Lung (tissue), 12 donors: Measurements from ENCODE around the gene SPATA32. TPM values are rescaled to one million over a fixed set of nuclear protein-coding genes. Genes with fewer than 3 reads are reported as not detected.

Source experiments
- ATAC-seq: fragments of 200-7000 bp; cut with Tn5 transposase; one replicate; pipeline ENCODE4 v1.9.1; 2020; ENCODE audit warnings: moderate number of reproducible peaks; ENCODE audit not compliant: insufficient read depth, low FRiP score
- DNase-seq, 3 donors: peaks; one replicate each; pipeline ENCODE4 v3.0.0-alpha.2; 2013 to 2017
- H3K27ac ChIP-seq, 2 donors: one replicate each; pipeline ENCODE4 v1.5.1; 2013; ENCODE audit warnings: mild to moderate bottlenecking in 2 of 2, moderate library complexity in 2 of 2, control low read depth in 1 of 2, inconsistent platforms in 1 of 2, low read depth in 1 of 2, low read length in 1 of 2
- H3K27me3 ChIP-seq, 3 donors: one replicate each; pipeline ENCODE4 v1.5.1; 2013; ENCODE audit warnings: low read length in 2 of 3; ENCODE audit not compliant: control insufficient read depth in 3 of 3, insufficient read depth in 3 of 3
- H3K36me3 ChIP-seq, 4 donors: one replicate each; pipeline ENCODE4 v1.5.1; 2013; ENCODE audit warnings: low read length in 4 of 4, mild to moderate bottlenecking in 1 of 4, moderate library complexity in 1 of 4; ENCODE audit not compliant: control insufficient read depth in 4 of 4, insufficient read depth in 4 of 4
- H3K4me1 ChIP-seq, 5 donors: one replicate each; pipeline ENCODE4 v1.5.1; 2013; ENCODE audit warnings: low read length in 5 of 5, mild to moderate bottlenecking in 2 of 5, moderate library complexity in 1 of 5; ENCODE audit not compliant: control insufficient read depth in 5 of 5, insufficient read depth in 5 of 5
- H3K4me3 ChIP-seq: one replicate; pipeline ENCODE4 v1.5.1; 2013; ENCODE audit warnings: mild to moderate bottlenecking, control low read depth, moderate library complexity
- H3K9ac ChIP-seq, 2 donors: one replicate each; pipeline ENCODE4 v1.5.1; 2013; ENCODE audit warnings: low read length in 2 of 2, control low read depth in 1 of 2; ENCODE audit not compliant: insufficient read depth in 1 of 2
- H3K9me3 ChIP-seq, 4 donors: one replicate each; pipeline ENCODE4 v1.5.1; 2013; ENCODE audit warnings: low read length in 3 of 4, mild to moderate bottlenecking in 1 of 4, moderate library complexity in 1 of 4; ENCODE audit not compliant: control insufficient read depth in 4 of 4, insufficient read depth in 3 of 4
- WGBS, 2 donors: extraction: QIAGEN DNeasy Blood & Tissue Kit; methylation state at CpG; one replicate each; pipeline ENCODE4 v1.1.7; 2013; 5-methylcytosine and 5-hydroxymethylcytosine counted together
- polyA plus RNA-seq, 2 donors: library from polyadenylated mRNA; stranded (reverse); fragments of 200-250 nt; gene quantifications; one replicate each; pipeline ENCODE4 v1.2.1, GENCODE V29; 2013
- total RNA-seq, 2 donors: library from RNA; depleted of rRNA in 1 of 2; stranded (reverse); fragments of >200 nt in 1 of 2; gene quantifications; one replicate each; pipeline ENCODE4 v1.2.1, GENCODE V29; 2014 to 2021
- TF ChIP-seq, protein P1 (sequence below): IDR thresholded peaks from 2 replicates; pipeline ENCODE4 v1.5.1; 2012; ENCODE audit warnings: mild to moderate bottlenecking; ENCODE audit errors: control extremely low read depth, extremely low read depth
- donor health status: control.
- donor health status: control.
- donor health status: Bipolar disorder and iron deficiency.
- donor health status: healthy.
- donor health status: DM: yes; HTN: yes; CAD: no.

The SPATA32 gene
- total and polyA plus RNA-seq, 4 donors, result 0.08 to 0.40 (median 0.21) TPM; not detected in 1

DNA sequence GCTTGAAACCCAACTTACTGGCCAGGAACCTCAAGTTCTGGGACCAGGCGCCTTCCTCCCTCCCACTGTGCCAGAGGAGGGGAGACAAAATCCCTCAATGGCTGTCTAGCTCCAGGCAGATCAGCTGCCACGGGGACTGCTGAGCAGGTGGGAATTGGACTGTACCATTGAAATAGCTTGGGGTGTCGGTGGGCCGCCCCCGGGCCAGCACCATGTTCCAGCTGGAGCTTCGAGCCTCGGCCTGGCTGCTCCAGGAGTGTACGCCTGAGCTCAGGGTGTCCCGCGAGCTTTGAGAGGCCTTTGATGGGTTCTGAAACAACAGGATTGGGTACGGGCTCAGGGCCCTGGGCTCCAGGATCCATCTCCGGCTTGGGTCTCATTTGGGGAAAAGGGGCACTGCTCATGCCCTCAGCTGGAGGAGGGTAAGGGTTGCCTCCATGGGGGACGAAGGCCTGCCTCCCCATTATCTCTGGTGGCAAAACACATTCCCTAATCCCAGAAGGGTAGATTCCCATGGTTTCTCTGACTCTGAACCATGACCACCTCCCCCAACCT, 4.6 kb upstream of the SPATA32 start:
- peaks cover 0 to 18% (median 10%) of the 10 kb centered on the region in 5 donors for H3K4me1 ChIP-seq
- H3K27ac ChIP-seq, result peak overlapping the region in 1 of 2 donors; percentile 28
- TF ChIP-seq, protein P1, sequence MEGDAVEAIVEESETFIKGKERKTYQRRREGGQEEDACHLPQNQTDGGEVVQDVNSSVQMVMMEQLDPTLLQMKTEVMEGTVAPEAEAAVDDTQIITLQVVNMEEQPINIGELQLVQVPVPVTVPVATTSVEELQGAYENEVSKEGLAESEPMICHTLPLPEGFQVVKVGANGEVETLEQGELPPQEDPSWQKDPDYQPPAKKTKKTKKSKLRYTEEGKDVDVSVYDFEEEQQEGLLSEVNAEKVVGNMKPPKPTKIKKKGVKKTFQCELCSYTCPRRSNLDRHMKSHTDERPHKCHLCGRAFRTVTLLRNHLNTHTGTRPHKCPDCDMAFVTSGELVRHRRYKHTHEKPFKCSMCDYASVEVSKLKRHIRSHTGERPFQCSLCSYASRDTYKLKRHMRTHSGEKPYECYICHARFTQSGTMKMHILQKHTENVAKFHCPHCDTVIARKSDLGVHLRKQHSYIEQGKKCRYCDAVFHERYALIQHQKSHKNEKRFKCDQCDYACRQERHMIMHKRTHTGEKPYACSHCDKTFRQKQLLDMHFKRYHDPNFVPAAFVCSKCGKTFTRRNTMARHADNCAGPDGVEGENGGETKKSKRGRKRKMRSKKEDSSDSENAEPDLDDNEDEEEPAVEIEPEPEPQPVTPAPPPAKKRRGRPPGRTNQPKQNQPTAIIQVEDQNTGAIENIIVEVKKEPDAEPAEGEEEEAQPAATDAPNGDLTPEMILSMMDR, result no peak
- no peaks in the 10 kb centered on the region for H3K9me3 ChIP-seq
- no peak overlapping the region for H3K4me3 ChIP-seq
- peaks cover 20 to 66% (median 41%) of the 10 kb centered on the region in 4 donors for H3K36me3 ChIP-seq
- DNase-seq, result no peak
- H3K27me3 ChIP-seq, result no peaks in the 10 kb centered on the region
- H3K9ac ChIP-seq, result no peak overlapping the region
- WGBS, 2 donors, result 95 to 97% methylated on average over 13 of the region's 13 CpGs
- no peak for ATAC-seq

- H3K9ac ChIP-seq, result no peak overlapping the region
- ATAC-seq, result no peak
- no peak overlapping the region for H3K4me3 ChIP-seq
- peaks cover 0 to 22% (median 10%) of the 10 kb centered on the region in 5 donors for H3K4me1 ChIP-seq
- TF ChIP-seq, protein P1, result no peak
- no peaks in the 10 kb centered on the region for H3K27me3 ChIP-seq
- no peaks in the 10 kb centered on the region for H3K9me3 ChIP-seq
- no peak for DNase-seq
- no peak overlapping the region for H3K27ac ChIP-seq
- peaks cover 20 to 63% (median 38%) of the 10 kb centered on the region in 4 donors for H3K36me3 ChIP-seq
- WGBS, 2 donors, result 73 to 85% methylated on average over 1 of the region's 1 CpG
Measured at GRCh38 chr17:45265821-45266220, 3.9 kb upstream of the SPATA32 start.

GRCh38 chr17:45264988-45265387, 3.1 kb upstream of the SPATA32 start:
- TF ChIP-seq, protein P1, result no peak
- 87 to 92% methylated on average over 8 of the region's 8 CpGs for WGBS, 2 donors
- Histone ChIP-seq H3K27me3 (no peaks in the 10 kb centered on the region), H3K9ac (no peak overlapping the region), H3K36me3 (peaks cover 20 to 55% (median 34%) of the 10 kb centered on the region in 4 donors), H3K4me3 (no peak overlapping the region), H3K27ac (no peak overlapping the region), H3K4me1 (peaks cover 0 to 22% (median 10%) of the 10 kb centered on the region in 5 donors), H3K9me3 (no peaks in the 10 kb centered on the region)
- no peak for DNase-seq
- ATAC-seq, result no peak

GRCh38 chr17:45264430-45264829, 2.5 kb upstream of the SPATA32 start:
- no peaks in the 10 kb centered on the region for H3K9me3 ChIP-seq
- DNase-seq, result no peak
- H3K27ac ChIP-seq, result peak overlapping the region in 1 of 2 donors; percentile 18
- no peak overlapping the region for H3K4me3 ChIP-seq
- H3K4me1 ChIP-seq, result peaks cover 0 to 22% (median 10%) of the 10 kb centered on the region in 5 donors
- TF ChIP-seq, protein P1, result no peak
- H3K9ac ChIP-seq, result no peak overlapping the region
- no peaks in the 10 kb centered on the region for H3K27me3 ChIP-seq
- WGBS, 2 donors, result 93 to 97% methylated on average over 14 of the region's 14 CpGs
- peaks cover 16 to 51% (median 30%) of the 10 kb centered on the region in 4 donors for H3K36me3 ChIP-seq
- ATAC-seq, result no peak
